NK-92 (cell line): ENCODE measurements around the gene RANBP1.
"Not testable (repeated sequence)": the region's sequence is repeated elsewhere in the genome, so short reads cannot be mapped to it uniquely, and the experiment has no call there.

Source experiments
- DNase-seq: peaks from one replicate; lab custom pipeline; 2025; ENCODE audit not compliant: unreplicated experiment; lab: John Stamatoyannopoulos, UW

The RANBP1 gene

DNA sequence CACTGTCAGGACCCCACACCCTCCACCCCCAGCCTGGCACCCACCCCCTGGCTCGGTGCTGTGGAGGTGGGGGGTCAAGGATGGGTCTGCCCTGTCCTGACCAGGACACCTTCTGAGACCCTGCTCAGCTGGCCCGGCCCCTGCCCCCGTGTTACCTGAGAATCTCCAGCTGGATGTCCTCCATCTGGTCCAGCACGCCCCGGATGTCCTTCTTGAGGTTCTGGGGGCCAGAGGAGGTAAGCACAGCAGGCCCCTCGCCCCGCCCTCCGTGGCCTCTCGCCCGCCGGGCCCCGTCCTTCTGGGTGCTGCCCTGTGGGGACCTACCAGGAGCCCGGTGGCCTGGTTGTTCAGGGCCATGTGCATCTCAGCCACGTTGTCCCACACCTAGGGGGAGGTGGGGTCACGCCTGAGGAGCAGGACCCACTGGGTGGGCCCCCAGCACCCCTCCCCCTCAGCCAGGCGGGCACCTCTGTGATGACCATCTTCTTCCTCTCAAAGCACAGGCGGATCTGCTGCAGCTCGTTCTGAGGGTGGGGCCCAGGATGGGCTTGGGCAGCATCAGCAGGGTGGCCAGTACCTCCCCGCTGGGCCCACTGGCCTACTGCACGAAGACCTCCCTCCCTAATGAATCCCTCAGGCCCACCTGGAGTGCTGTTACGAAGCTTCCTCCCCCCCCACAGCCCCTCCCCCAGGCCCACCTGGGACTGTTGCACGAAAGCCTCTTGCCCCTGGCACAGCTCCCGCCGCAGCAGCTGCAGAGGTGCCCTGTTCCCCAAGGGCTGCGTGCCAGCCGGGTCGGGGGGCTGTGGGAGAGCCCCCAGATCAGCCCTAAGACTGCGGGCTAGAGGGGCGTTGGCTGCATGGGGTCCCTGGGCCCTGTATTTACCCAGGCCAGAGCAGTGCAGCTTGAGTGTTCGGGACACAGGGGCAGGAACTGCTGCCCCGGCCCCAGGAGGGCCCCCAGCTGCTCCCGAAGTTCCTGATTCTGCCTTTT, 33.6 kb downstream of the RANBP1 start:
- no peak for DNase-seq

DNA sequence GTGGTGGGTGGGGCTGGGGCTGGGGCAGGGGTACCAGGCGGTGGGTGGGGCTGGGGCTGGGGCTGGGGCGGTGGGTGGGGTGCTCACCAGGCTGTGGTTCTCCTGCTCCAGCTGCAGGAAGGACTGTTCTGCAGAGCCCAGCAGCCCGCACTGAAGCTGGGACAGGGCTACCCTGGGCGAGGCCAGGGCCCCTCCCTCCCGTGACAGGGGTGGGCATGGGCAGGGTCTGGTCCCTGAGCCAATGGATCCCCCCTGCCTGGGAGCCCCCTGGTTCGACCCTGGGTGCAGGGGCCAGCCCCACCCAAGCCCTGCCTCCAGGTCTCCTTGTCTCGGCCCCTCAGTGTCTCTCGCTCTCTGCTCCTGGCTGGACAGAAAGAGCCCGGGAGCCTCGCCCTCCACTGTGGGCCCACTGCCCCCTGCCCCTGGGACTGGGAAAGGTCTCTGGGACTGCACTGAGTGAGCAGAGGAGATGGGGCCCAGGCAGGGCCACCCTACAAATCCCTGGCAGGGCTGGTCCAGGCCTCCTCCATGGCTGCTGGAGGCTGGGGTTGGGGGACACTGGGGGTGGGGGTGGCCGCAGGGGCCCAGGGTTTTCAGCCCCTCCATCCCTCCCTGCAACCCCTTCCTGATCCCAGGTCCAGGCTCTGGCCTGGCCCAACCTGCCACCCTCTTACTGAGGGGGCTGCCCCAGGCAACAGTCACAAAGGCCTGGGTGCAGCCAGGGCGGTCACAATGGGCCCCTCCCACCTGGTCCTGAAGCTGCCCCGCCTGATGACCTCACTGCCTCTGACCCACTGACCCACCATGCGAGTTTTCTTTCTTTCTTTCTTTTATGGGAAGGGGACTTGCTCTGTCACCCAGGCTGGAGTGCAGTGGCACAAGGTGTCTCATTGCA, 34.7 kb downstream of the RANBP1 start, which contains the start of gene CCDC188:
Gene CCDC188, minus strand, starts transcription at position 675 of the 895 bp plus-strand sequence. Its CDS starts 69 bp downstream, at position 606.
- DNase-seq, result no peak

DNA sequence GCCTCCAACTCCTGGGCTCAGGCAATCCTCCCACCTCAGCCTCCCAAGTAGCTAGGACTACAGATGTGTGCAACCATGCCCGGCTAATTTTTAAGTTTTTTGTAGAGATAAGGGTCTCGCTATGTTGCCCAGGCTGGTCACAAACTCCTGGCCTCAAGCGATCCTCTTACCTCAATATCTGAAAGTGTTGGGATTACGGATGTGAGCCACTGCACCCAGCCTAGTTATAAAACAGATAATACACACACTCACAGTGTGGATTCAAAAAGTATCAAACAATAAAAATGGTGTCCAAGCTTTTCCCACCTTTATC, 35.3 kb downstream of the RANBP1 start:
- DNase-seq, result no peak

DNA sequence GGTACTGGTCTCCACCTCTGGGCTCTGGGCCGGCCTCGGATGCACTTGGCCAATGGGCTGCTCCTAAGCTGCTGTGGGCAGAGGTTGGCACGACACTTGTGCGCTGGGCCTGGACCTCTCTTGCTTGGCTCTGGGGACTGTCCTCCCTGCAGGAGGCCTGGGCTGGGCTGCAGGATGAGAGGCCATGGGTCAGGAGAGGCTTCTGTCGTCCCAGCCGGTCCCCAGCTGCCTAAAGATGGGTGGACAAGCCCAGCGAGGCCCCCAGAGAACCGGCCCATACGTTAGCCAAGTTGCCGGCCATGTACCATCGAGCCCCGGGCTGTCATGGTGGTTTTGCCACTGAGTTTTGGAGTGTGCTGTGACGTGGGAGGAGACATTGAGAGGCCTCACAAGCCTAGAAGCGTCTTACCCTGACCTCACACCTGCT, 36.6 kb downstream of the RANBP1 start:
- no peak for DNase-seq

DNA sequence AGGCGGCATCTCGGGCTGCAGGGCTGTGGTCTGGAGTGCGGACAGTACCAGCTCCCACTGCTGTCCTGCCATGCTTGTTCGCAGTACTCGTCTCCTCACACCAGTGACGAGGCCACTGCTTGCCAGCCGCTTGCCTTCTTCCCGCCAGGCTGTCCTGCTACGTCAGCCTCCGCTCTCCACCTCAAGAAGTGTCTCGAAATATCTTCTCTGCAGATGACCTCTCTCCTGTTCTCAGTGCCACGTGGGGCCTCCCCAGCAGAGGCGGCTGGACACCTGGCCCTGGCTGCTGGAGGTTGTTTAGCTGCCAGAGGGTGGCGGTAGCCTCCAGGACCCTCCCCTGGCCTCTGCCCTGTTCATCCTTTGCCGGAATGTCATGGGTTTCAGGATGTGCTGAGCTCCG, 38.0 kb downstream of the RANBP1 start:
- no peak for DNase-seq

DNA sequence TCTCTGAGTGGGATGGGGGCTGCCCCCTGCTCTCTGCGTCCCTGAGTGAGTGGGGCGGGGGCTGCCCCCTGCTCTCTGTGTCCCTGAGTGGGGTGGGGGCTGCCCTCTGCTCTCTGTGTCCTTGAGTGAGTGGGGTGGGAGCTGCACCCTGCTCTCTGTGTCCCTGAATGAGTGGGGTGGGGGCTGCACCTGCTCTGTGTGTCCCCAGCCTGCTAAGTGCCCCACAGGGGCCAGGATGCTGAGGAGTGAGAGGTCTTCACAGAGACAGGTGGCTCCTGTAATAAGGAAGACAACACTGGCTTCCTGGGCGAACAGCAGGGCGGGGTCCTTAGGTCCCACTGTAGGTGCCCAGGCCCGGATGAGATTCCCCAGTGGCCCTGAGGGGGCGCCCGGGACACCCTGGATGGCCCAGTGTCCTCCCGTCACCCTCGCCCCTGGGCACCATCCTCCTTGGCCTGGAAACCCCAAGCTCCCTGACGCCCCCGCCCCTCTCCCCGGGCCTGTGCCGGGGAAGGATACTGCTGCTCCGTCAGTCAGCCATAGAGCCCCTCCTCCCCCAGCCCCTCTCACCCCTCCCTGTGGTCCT, 38.8 kb downstream of the RANBP1 start:
- DNase-seq, result no peak

DNA sequence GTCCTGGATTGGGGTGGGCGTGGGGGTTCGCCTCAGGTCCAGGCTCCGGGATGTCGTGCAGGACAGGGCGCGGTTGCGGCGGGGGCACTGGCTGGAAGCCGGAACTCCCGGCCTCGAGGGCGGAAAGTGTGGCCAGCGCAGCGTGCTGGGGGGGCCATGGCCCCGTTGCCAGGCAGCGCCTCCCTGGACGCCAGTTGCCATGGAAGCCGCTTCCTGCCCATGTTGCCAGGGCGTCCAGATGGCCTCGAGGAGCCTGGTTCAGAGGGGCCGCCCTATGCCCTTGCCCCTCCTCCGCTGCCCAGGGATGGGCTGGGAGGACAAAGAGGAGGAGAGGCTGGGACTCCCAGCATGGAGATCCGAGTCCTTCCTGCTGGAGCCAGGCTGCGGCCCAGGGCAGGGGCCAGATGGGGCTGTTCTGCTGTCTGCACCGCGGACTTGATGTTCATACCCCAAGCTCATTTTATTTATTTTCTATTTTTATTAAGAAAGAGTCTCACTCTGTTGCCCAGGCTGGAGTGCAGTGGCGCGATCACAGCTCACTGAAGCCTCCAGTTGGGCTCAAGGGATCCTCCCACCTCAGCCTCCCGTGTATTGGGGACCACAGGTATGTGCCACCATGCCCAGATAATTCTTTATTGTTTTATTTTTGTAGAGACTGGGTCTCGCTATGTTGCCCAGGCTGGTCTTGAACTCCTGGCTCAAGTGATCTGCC, 39.6 kb downstream of the RANBP1 start:
- no peak for DNase-seq

DNA sequence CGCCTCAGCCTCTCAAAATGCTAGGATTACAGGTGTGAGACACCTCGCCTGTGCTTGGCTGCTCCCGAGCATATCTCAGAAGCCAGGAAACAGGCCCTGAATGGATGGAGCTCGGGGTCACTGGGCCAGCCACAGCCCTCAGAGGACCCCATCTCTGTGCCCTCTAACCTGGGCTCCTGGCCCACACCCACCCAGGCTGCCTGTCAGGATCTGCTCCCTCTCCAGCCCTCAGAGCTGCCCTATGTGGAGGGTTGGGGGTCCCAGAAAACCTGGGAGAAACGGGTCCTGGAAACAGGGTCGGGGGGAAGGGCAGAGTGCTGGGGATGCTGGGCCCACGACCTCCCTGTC, 40.1 kb downstream of the RANBP1 start:
- no peak for DNase-seq

DNA sequence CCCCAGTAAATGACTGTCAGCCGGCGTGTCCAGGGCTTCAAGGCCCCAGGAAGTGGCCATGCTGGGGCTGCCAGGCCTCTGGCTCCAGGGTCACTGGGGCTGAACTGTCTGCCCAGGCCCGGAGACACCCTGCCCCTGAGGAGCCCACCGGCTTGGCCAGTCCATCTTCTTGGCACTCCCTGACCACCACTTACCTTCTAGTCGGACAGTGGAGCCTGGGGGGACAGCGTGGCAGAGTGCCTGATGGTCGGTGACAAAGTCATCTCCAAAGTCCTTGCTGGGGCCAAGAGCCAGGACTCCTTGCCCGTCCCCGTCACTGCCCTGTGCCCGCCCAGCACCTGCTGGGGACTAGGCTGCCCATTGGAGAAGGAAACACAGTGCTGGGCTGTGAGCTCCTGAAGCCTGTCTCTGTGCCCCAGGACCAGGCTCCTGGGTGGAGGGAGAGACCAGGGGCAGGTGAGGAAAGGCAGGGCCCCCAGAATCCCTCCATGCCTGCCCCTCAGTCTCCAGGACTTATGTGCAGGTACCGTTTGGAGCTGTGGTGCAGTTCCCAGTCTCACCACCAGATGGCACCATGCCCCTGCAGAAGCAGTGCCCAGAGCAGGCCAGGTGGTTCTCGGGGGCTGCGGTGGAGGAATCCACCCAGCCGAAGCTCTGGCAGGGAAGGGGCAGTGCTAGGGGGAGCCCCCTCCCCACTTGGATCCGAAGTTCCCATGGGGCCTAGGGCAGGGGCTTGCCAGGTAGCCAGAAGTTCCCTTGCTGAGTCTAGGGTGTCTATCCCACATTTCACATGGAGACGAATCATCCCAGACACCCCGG, 40.9 kb downstream of the RANBP1 start:
- peak; percentile 23 for DNase-seq

DNA sequence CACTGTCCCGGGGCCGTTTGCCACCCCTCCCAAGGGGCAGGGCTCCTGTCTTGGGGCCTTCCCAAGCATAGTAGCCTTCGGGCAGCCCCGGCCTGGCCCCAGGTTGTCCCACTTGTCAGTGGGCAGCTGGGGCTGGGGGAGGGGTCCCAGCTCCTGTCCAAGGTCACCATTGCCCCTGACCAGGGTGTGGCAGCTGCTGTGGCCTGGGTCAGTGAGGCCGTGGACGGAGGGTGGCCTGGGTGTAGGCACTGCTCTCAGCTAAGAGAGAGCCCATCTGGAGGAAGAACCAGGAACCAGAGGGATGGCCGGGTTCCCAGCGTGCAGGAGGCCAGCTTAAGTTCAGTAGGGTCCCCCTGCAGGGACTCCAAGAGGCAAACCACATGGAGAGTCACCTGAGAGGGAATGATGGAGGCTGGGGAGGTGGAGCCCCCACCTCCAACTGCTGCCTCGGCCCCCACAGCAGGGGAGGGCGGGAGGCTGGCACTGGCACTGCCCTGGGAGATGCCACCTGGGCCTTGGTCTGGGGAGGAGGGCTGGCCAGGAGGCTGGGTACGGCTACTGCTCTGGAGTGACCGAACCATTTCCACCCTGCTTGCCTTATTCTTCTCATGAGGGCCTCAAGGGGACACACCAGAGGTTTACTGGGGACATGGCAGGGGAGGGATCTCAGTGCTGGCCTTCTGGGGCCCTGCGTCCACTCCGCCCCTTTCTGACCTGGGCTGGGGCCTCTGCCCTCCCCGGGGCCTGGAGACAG, 41.7 kb downstream of the RANBP1 start:
- DNase-seq, result no peak

DNA sequence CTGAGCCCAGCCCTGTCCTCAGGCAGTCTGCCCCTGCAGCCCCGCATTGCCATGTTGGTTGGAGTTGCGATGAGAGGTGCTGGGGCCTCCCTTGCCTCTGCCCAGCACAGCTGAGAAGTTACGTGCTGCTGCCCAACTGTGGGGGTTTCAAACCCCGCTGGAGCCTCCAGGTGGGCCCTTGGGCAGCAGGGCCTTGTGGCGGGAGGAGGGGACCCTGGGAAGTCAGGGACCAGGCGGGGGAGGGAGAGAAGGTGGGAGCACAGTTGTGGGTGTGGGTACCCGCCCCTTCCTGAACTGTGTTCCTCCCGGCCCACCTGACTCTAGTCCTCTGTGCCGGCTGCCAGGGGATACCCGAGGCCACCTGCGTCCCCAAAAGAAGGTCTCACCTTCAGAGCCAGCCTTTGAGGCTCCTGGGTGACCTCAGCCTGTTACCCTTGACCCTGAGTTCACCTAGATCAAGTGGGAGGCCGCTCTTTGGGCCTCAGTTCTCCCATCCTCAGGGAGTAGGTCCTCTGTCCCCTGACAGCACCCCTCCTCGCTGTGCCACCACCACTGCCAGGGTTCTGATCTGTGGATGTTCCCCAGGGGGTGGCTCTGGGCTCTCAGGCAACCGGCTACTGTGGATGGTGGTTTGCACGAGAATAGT, 42.6 kb downstream of the RANBP1 start:
- no peak for DNase-seq

DNA sequence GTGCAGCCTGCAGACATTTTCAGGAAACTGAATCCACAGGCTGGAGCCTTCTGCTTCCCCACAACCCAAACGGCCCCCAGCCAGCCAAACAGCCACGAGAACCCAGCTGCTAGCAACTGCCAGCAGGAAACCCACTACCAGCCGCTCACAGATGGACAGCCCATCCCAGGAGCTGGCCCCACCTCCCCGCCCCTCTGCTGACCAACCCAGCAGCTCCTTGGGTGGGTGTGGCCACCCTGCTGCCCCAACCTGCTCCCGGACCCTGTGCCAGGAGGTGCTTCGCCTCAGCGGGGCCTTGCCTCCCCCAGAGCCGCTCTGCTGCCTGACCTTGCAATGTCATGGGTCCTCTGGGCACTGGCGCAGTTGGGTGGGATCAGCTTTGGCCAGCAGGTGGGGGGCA, 43.2 kb downstream of the RANBP1 start:
- no peak for DNase-seq

DNA sequence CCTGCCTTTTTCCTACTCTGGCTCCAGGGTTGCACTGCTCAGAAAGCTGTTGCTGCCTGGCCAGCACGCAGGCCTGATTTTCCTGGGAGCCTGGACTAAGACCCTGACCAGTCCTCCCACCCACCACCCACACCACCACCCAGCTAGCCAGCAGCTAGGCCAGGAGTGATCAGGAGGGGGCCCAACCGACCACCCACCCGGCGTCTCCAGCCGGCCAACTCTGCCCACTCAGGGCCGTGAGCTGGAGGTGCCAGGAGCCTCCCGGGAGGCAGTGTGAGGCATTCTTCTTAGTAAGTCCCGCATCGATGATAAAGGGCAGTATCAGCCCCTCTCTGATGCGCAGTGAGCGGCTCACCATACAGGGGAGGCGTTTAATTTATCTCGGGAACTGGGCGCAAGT, 43.6 kb downstream of the RANBP1 start:
- DNase-seq, result not testable (repeated sequence)

DNA sequence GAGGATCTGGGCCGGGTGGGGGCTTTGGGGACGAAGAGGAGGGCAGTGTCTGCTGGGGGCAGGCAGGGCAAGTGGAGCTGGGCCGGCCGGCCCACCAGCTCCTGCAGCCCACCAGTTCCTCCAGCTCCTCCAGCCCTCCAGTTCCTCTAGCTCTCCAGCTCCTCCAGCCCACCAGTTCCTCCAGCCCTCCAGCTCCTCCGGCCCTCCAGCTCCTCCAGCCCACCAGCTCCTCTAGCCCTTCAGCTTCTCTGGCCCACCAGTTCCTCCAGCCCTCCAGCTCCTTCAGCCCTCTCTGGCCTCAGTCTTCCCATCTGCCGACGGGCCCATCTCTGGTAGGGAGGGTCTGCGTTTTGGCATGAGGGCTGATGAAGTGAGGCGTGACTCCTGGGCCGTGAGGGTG, 44.1 kb downstream of the RANBP1 start:
- no peak for DNase-seq

DNA sequence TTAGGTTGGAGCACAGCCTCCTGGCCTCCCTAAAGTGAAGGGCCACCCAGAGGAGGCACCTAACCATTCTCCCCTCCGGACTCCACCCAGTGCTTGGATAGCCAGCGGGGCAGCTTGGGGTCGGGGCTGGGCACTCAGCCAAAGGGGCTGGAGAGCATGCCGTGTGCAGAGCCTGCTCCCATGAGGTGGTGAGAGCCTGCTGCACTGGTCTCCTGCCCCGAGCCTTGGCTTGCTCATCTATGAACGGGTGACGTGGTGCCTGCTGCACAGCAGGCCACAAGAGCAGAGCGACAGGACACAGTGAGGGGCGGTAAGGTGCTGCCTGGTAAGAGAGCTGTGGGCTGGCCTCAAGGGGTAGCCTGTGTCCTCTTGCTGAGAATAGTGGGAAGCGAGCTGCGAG, 49.0 kb downstream of the RANBP1 start:
- no peak for DNase-seq

DNA sequence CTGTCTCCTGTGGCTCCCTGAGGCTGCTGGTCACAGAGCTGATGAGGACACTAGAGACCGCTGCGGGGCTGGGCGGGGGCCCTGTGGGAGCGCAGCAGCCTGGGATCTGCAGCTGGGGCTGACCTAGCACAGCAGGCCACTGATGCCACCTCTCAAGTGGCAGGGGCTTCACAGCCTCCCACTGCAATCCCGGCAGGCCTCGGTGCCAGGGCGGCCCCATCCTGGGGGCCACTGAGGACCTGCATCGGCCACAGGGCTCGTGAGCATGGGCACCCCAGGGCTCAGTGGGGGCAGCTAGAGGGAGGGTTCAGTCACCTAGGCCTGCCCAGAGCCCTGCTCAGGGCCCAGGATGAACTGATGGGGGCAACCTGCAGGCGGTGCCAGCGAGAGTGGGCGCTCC, 49.5 kb downstream of the RANBP1 start:
- DNase-seq, result no peak

DNA sequence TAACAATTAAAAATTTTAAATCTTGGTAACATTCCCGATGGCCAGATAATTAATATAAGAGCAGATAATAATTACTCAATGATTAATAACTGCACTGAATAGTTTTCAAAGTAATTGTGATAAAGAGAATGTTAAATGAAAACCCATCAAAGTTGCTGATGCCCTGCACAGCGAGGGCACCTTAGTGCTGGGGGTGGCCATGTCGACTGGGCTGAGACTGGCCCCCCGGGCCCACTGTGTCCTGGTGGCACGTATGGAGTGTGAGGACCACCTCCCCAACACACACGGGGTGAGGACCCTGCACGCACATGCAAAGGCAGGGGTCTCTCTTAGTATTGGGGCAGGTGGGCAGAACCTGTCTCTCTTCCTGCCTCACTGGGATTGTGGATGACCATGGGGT, 50.0 kb downstream of the RANBP1 start:
- DNase-seq, result no peak

DNA sequence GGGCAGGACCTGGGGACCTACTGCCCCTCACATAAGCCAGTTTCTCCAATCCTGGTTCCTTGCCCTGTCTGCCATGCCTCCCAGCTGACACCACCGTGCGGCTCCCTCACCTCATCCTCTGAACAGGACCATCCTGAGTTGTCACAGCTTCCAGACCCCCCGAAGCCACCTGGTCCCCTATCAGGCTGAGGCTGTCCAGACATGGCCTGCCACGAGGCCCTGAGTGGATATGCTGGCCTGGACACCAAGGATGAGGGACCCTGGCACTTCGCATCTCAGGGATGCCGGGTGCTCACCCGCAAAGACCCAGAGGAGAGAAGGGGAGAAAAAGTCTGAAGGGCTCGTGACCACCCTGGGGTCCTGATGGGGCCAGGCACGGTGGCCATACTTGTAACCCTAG, 50.8 kb downstream of the RANBP1 start:
- no peak for DNase-seq
